Mesendoderm (in vitro differentiated cells): ENCODE results near the gene SPG11.

Experiments
- DNase-seq: peaks from one replicate; pipeline ENCODE4 v3.0.0; 2013
- H2AK5ac ChIP-seq: 2 replicates; pipeline ENCODE4 v1.6.1; 2013; ENCODE audit warnings: low read length, inconsistent platforms
- H2BK120ac ChIP-seq: 2 replicates; pipeline ENCODE4 v1.6.1; 2013; ENCODE audit warnings: low read depth, mild to moderate bottlenecking, low read length, moderate library complexity, mixed read lengths
- H2BK15ac ChIP-seq: replicated peaks from 2 replicates; pipeline ENCODE4 v1.6.1; 2013; ENCODE audit warnings: low read depth, mild to moderate bottlenecking, moderate library complexity
- H2BK5ac ChIP-seq: 2 replicates; pipeline ENCODE4 v1.6.1; 2013; ENCODE audit warnings: low read length, inconsistent platforms
- H3K18ac ChIP-seq: 2 replicates; pipeline ENCODE4 v1.6.1; 2013; ENCODE audit warnings: mild to moderate bottlenecking, low read length, mixed read lengths
- H3K23ac ChIP-seq: one replicate; pipeline ENCODE4 v1.6.1; 2013; ENCODE audit warnings: low read length
- H3K27ac ChIP-seq: 2 replicates; pipeline ENCODE4 v1.5.1; 2013; ENCODE audit warnings: low read depth, mild to moderate bottlenecking, inconsistent platforms, low read length, moderate library complexity
- H3K27me3 ChIP-seq: 2 replicates; pipeline ENCODE4 v1.6.1; 2013; ENCODE audit warnings: low read length, control low read depth, mild to moderate bottlenecking, inconsistent platforms; ENCODE audit not compliant: insufficient read depth, poor library complexity
- H3K36me3 ChIP-seq: 2 replicates; pipeline ENCODE4 v1.6.1; 2013; ENCODE audit warnings: low read length, inconsistent platforms; ENCODE audit not compliant: control insufficient read depth, insufficient read depth
- H3K4ac ChIP-seq: one replicate; pipeline ENCODE4 v1.6.1; 2013; ENCODE audit warnings: low read depth, mild to moderate bottlenecking, low read length, moderate library complexity
- H3K4me1 ChIP-seq: 2 replicates; pipeline ENCODE4 v1.6.1; 2013; ENCODE audit warnings: low read depth, low read length, inconsistent platforms; ENCODE audit not compliant: control insufficient read depth
- H3K4me2 ChIP-seq: 2 replicates; pipeline ENCODE4 v1.6.1; 2013; ENCODE audit warnings: low read length
- H3K4me3 ChIP-seq: 2 replicates; pipeline ENCODE4 v1.5.1; 2013; ENCODE audit warnings: mild to moderate bottlenecking, low read length
- H3K56ac ChIP-seq: one replicate; pipeline ENCODE4 v1.6.1; 2013; ENCODE audit warnings: low read length
- H3K79me1 ChIP-seq: 2 replicates; pipeline ENCODE4 v1.6.1; 2013; ENCODE audit warnings: low read length, inconsistent platforms
- H3K79me2 ChIP-seq: 2 replicates; pipeline ENCODE4 v1.6.1; 2013; ENCODE audit warnings: mild to moderate bottlenecking, low read length; ENCODE audit not compliant: control insufficient read depth, insufficient read depth
- H3K9ac ChIP-seq: 2 replicates; pipeline ENCODE4 v1.6.1; 2013; ENCODE audit warnings: low read length, inconsistent platforms
- H4K5ac ChIP-seq: one replicate; pipeline ENCODE4 v1.6.1; 2013; ENCODE audit warnings: low read length
- H4K8ac ChIP-seq: one replicate; pipeline ENCODE4 v1.6.1; 2013; ENCODE audit warnings: low read depth, mild to moderate bottlenecking, control low read depth, low read length, moderate library complexity
- WGBS: extraction: QIAGEN DNeasy Blood & Tissue Kit; methylation state at CpG from one replicate; pipeline ENCODE4 v1.1.7; 2013; ENCODE audit warnings: low lambda C conversion rate, missing lambda C conversion rate; ENCODE audit not compliant: insufficient coverage; ENCODE audit errors: extremely low coverage; 5-methylcytosine and 5-hydroxymethylcytosine counted together

SPG11 gene

GRCh38 chr15:44537735-44538240 is 125.7 kb downstream of the SPG11 start:
- Histone ChIP-seq H2BK5ac (no peak overlapping the region), H3K79me2 (peaks cover 34% of the 10 kb centered on the region), H2BK15ac (no peak overlapping the region), H4K5ac (no peak overlapping the region), H3K4ac (no peak overlapping the region), H3K18ac (peak overlapping the region; percentile 55), H4K8ac (no peak overlapping the region), H3K56ac (peak overlapping the region; percentile 97), H2AK5ac (no peak overlapping the region), H3K23ac (no peak overlapping the region), H3K9ac (peak overlapping the region; percentile 95), H3K36me3 (no peaks in the 10 kb centered on the region), H2BK120ac (no peak overlapping the region), H3K27me3 (no peaks in the 10 kb centered on the region), H3K4me2 (peak overlapping the region; percentile 96), H3K4me3 (peak overlapping the region; percentile 93), H3K27ac (no peak overlapping the region), H3K4me1 (peaks cover 2% of the 10 kb centered on the region), H3K79me1 (peaks cover 5% of the 10 kb centered on the region)
- peak; percentile 81 for DNase-seq
- no CpG with 5 or more reads among the region's 13 CpGs for WGBS

GRCh38 chr15:44536962-44537734 is 126.3 kb downstream of the SPG11 start, which contains the start of gene EIF3J:
Gene EIF3J, plus strand, starts transcription at chr15:44537147. Its CDS starts 48 bp downstream, at chr15:44537195.
- H4K8ac ChIP-seq, result peak within 1 kb of the TSS; percentile 2
- H2AK5ac ChIP-seq, result no peak within 1 kb of the TSS
- peak within 1 kb of the TSS; percentile 93 for H3K4me3 ChIP-seq
- H3K27me3 ChIP-seq, result no peaks in the 10 kb centered on the region
- H3K23ac ChIP-seq, result peak within 1 kb of the TSS; percentile 89
- peak within 1 kb of the TSS; percentile 95 for H3K9ac ChIP-seq
- H2BK120ac ChIP-seq, result no peak within 1 kb of the TSS
- H2BK15ac ChIP-seq, result no peak within 1 kb of the TSS
- H4K5ac ChIP-seq, result no peak within 1 kb of the TSS
- H3K18ac ChIP-seq, result peak within 1 kb of the TSS; percentile 93
- WGBS, result no CpG with 5 or more reads among the region's 97 CpGs
- H3K56ac ChIP-seq, result peak within 1 kb of the TSS; percentile 97
- no peak for DNase-seq
- H3K4ac ChIP-seq, result peak within 1 kb of the TSS; percentile 49
- peaks cover 32% of the 10 kb centered on the region for H3K79me2 ChIP-seq
- peak within 1 kb of the TSS; percentile 70 for H2BK5ac ChIP-seq
- peaks cover 2% of the 10 kb centered on the region for H3K4me1 ChIP-seq
- H3K79me1 ChIP-seq, result peaks cover 5% of the 10 kb centered on the region
- H3K36me3 ChIP-seq, result no peaks in the 10 kb centered on the region
- H3K4me2 ChIP-seq, result peak within 1 kb of the TSS; percentile 96
- peak within 1 kb of the TSS; percentile 100 for H3K27ac ChIP-seq

GRCh38 chr15:44536302-44536961 is 127.0 kb downstream of the SPG11 start:
- H2BK15ac ChIP-seq, result no peak overlapping the region
- peak overlapping the region; percentile 86 for H3K4me3 ChIP-seq
- no peak overlapping the region for H2BK120ac ChIP-seq
- no CpG with 5 or more reads among the region's 47 CpGs for WGBS
- H3K23ac ChIP-seq, result peak overlapping the region; percentile 45
- H3K9ac ChIP-seq, result peak overlapping the region; percentile 93
- H3K4me1 ChIP-seq, result peaks cover 2% of the 10 kb centered on the region
- H2BK5ac ChIP-seq, result peak overlapping the region; percentile 70
- peak overlapping the region; percentile 95 for H3K56ac ChIP-seq
- H3K4ac ChIP-seq, result no peak overlapping the region
- peaks cover 27% of the 10 kb centered on the region for H3K79me2 ChIP-seq
- H3K79me1 ChIP-seq, result peaks cover 5% of the 10 kb centered on the region
- no peak overlapping the region for H4K5ac ChIP-seq
- DNase-seq, result peak; percentile 97
- H3K4me2 ChIP-seq, result peak overlapping the region; percentile 91
- peak overlapping the region; percentile 93 for H3K18ac ChIP-seq
- H3K27me3 ChIP-seq, result no peaks in the 10 kb centered on the region
- peak overlapping the region; percentile 100 for H3K27ac ChIP-seq
- H3K36me3 ChIP-seq, result no peaks in the 10 kb centered on the region
- H4K8ac ChIP-seq, result no peak overlapping the region
- H2AK5ac ChIP-seq, result no peak overlapping the region

- peak overlapping the region; percentile 95 for H3K56ac ChIP-seq
- peaks cover 2% of the 10 kb centered on the region for H3K4me1 ChIP-seq
- H2AK5ac ChIP-seq, result no peak overlapping the region
- no peaks in the 10 kb centered on the region for H3K36me3 ChIP-seq
- peaks cover 20% of the 10 kb centered on the region for H3K79me2 ChIP-seq
- H4K8ac ChIP-seq, result no peak overlapping the region
- WGBS, result no CpG with 5 or more reads among the region's 36 CpGs
- H3K79me1 ChIP-seq, result peaks cover 3% of the 10 kb centered on the region
- peak overlapping the region; percentile 93 for H3K9ac ChIP-seq
- H3K18ac ChIP-seq, result no peak overlapping the region
- peak overlapping the region; percentile 91 for H3K4me2 ChIP-seq
- no peak overlapping the region for H2BK15ac ChIP-seq
- H4K5ac ChIP-seq, result no peak overlapping the region
- H2BK5ac ChIP-seq, result peak overlapping the region; percentile 70
- H3K4ac ChIP-seq, result no peak overlapping the region
- no peak overlapping the region for H2BK120ac ChIP-seq
- H3K27me3 ChIP-seq, result no peaks in the 10 kb centered on the region
- DNase-seq, result peak; percentile 57
- H3K23ac ChIP-seq, result no peak overlapping the region
- H3K4me3 ChIP-seq, result peak overlapping the region; percentile 86
- peak overlapping the region; percentile 100 for H3K27ac ChIP-seq
Measured at GRCh38 chr15:44535523-44536301, 127.8 kb downstream of the SPG11 start.

GRCh38 chr15:44535092-44535491 is 128.4 kb downstream of the SPG11 start:
- H3K27ac ChIP-seq, result no peak overlapping the region
- H3K27me3 ChIP-seq, result no peaks in the 10 kb centered on the region
- peaks cover 2% of the 10 kb centered on the region for H3K79me1 ChIP-seq
- H2BK5ac ChIP-seq, result no peak overlapping the region
- WGBS, result no CpG with 5 or more reads among the region's 8 CpGs
- H2BK120ac ChIP-seq, result no peak overlapping the region
- no peak overlapping the region for H2AK5ac ChIP-seq
- no peak overlapping the region for H3K23ac ChIP-seq
- no peak overlapping the region for H4K5ac ChIP-seq
- peak; percentile 5 for DNase-seq
- no peak overlapping the region for H3K18ac ChIP-seq
- H4K8ac ChIP-seq, result no peak overlapping the region
- no peak overlapping the region for H3K4me3 ChIP-seq
- H3K4ac ChIP-seq, result no peak overlapping the region
- no peak overlapping the region for H2BK15ac ChIP-seq
- H3K79me2 ChIP-seq, result peaks cover 15% of the 10 kb centered on the region
- H3K4me1 ChIP-seq, result peaks cover 2% of the 10 kb centered on the region
- H3K36me3 ChIP-seq, result no peaks in the 10 kb centered on the region
- no peak overlapping the region for H3K56ac ChIP-seq
- no peak overlapping the region for H3K9ac ChIP-seq
- H3K4me2 ChIP-seq, result no peak overlapping the region
